ENCODE measurements around the gene CECR2.

The CECR2 gene

DNA sequence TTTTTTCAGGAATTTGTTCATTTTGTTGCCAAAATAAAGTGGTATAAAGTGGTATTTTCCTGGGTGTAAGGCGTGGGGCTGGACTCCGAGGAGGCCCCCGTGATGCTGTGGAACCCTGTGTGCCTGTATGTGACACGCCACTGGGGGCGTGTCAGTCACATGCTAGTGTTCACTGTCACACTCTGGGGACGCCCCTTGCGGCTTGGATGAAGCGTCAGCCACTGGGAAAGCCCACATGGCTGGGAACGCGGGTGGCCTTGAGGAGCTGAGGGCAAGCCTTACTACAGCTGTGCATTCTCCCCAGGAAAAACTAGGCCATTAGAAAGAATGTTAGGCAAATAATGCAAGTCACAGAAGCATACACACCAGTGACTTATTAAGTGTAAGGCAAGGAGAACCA lies 117.1 kb downstream of the CECR2 start:
- no peak overlapping the region for H3K4me3 ChIP-seq (ENCODE audit: low read length)
- no peak overlapping the region for H3K9ac ChIP-seq (ENCODE audit: low read depth, low read length)
- H3K9me3 ChIP-seq (ENCODE audit: insufficient read depth, low read depth, low read length), result no peaks in the 10 kb centered on the region
- peaks cover 8% of the 10 kb centered on the region; the same call in 1 of the 2 replicates for H3K4me1 ChIP-seq (ENCODE audit: insufficient read depth, low read length)
- H3K27ac ChIP-seq (ENCODE audit: low read depth, low read length), result no peak overlapping the region
- H3K27me3 ChIP-seq (ENCODE audit: insufficient read depth, low read length), result no peaks in the 10 kb centered on the region
- 91% methylated on average over 10 of the region's 10 CpGs for WGBS
- peaks cover 57% of the 10 kb centered on the region for H3K36me3 ChIP-seq (ENCODE audit: insufficient read depth, low read length)

- Histone ChIP-seq H3K9ac (ENCODE audit: low read depth, low read length) (no peak overlapping the region), H3K4me1 (ENCODE audit: insufficient read depth, low read length) (peaks cover 10% of the 10 kb centered on the region), H3K36me3 (ENCODE audit: insufficient read depth, low read length) (peaks cover 54% of the 10 kb centered on the region), H3K27ac (ENCODE audit: low read depth, low read length) (no peak overlapping the region), H3K27me3 (ENCODE audit: insufficient read depth, low read length) (no peaks in the 10 kb centered on the region), H3K4me3 (ENCODE audit: low read length) (no peak overlapping the region), H3K9me3 (ENCODE audit: insufficient read depth, low read depth, low read length) (no peaks in the 10 kb centered on the region)
- 91% methylated on average over 10 of the region's 10 CpGs for WGBS
Observed at GRCh38 chr22:17486719-17487118, 117.5 kb downstream of the CECR2 start.

GRCh38 chr22:17489101-17489500 lies 119.8 kb downstream of the CECR2 start:
- Histone ChIP-seq H3K9me3 (ENCODE audit: insufficient read depth, low read depth, low read length) (no peaks in the 10 kb centered on the region), H3K27me3 (ENCODE audit: insufficient read depth, low read length) (no peaks in the 10 kb centered on the region), H3K27ac (ENCODE audit: low read depth, low read length) (no peak overlapping the region), H3K36me3 (ENCODE audit: insufficient read depth, low read length) (peaks cover 42% of the 10 kb centered on the region), H3K4me1 (ENCODE audit: insufficient read depth, low read length) (peaks cover 31% of the 10 kb centered on the region), H3K4me3 (ENCODE audit: low read length) (no peak overlapping the region), H3K9ac (ENCODE audit: low read depth, low read length) (no peak overlapping the region)
- WGBS, result 79% methylated on average over 6 of the region's 6 CpGs

DNA sequence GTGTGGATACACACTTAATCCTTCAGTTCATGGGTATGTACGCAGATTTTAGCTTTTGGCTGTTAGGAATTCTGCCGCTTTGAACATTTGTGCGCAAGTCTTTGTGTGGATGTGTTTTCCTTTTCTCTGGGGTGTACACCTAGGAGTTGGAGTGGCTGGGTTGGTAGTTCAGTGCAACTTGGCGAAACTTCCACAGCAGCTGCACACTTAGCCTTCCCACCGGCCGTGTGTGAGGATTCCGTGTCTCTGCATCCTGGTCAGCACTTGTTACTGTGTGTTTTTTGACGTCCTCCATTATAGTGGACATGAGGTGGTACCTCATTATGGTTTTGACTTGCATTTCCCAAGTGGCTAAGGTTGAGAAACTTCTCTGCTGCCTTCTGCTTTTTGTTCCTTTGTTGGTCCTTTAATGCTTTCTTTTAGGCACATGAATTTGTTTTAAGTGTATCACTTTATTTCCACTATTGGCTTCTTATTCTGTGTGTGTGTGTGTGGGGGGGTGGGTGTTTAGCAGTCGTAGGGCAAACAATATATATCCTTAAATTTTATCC lies 121.9 kb downstream of the CECR2 start:
- no peak overlapping the region for H3K27ac ChIP-seq (ENCODE audit: low read depth, low read length)
- H3K36me3 ChIP-seq (ENCODE audit: insufficient read depth, low read length), result peaks cover 28% of the 10 kb centered on the region
- 94% methylated on average over 8 of the region's 9 CpGs for WGBS
- H3K9me3 ChIP-seq (ENCODE audit: insufficient read depth, low read depth, low read length), result no peaks in the 10 kb centered on the region
- H3K9ac ChIP-seq (ENCODE audit: low read depth, low read length), result no peak overlapping the region
- H3K27me3 ChIP-seq (ENCODE audit: insufficient read depth, low read length), result no peaks in the 10 kb centered on the region
- peaks cover 34% of the 10 kb centered on the region for H3K4me1 ChIP-seq (ENCODE audit: insufficient read depth, low read length)
- H3K4me3 ChIP-seq (ENCODE audit: low read length), result no peak overlapping the region

DNA sequence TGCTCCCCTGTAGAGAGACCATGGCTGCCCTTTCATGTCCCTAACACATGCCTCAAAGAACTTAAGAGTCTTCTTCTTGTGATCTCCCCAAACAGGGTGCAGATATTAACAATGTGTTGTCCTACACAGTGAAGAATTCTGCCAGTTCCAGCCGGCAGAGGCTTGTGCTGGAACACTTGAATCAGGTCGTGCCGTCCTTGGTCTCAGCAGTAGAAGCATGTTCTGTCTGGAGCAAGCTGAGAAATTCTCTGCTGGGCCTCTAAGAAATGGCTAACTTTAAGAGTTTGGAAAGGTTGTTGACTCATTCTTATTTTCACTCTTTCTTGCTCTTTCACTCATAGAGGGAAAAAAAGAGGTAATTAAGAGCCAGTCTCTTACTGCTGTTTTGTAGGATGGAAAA lies 123.0 kb downstream of the CECR2 start:
- no peak overlapping the region for H3K9ac ChIP-seq (ENCODE audit: low read depth, low read length)
- 70% methylated on average over 3 of the region's 3 CpGs for WGBS
- H3K9me3 ChIP-seq (ENCODE audit: insufficient read depth, low read depth, low read length), result no peaks in the 10 kb centered on the region
- H3K27me3 ChIP-seq (ENCODE audit: insufficient read depth, low read length), result no peaks in the 10 kb centered on the region
- peak overlapping the region; percentile 57 for H3K27ac ChIP-seq (ENCODE audit: low read depth, low read length)
- H3K4me1 ChIP-seq (ENCODE audit: insufficient read depth, low read length), result peaks cover 34% of the 10 kb centered on the region
- H3K4me3 ChIP-seq (ENCODE audit: low read length), result no peak overlapping the region
- peaks cover 29% of the 10 kb centered on the region for H3K36me3 ChIP-seq (ENCODE audit: insufficient read depth, low read length)

DNA sequence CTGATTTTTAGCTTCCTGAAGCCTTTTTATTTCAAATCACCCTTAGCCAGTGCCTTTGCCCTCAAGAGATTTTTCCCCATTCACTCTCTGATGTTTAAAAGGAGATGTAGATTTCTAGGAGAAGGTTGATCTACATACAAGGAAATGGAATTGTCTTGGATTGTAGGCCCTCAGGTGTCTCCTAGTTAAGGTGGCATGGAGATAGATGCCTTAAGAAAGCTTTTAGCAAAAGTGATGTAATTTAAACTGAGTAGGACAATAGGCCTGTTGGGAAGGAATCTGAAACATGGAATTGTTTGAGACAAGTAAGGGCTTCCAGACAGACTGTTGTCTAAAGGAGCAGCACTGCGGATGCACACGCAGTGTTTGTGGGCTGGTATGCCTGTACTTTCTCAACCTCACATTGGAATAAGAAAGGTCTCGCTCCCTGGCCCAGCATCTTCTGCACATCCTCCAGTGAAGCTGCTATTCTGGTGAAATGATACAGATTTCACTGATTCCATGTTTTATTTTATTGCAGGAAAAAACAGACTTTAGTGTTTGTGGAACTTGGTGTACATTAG lies 124.2 kb downstream of the CECR2 start:
- no peaks in the 10 kb centered on the region for H3K27me3 ChIP-seq (ENCODE audit: insufficient read depth, low read length)
- H3K36me3 ChIP-seq (ENCODE audit: insufficient read depth, low read length), result peaks cover 35% of the 10 kb centered on the region
- no peak overlapping the region for H3K4me3 ChIP-seq (ENCODE audit: low read length)
- WGBS, result 90% methylated on average over 3 of the region's 3 CpGs
- peaks cover 34% of the 10 kb centered on the region for H3K4me1 ChIP-seq (ENCODE audit: insufficient read depth, low read length)
- H3K9me3 ChIP-seq (ENCODE audit: insufficient read depth, low read depth, low read length), result no peaks in the 10 kb centered on the region
- 0 out of 2 replicates have a peak overlapping the region, but pooled peaks have one; percentile 12 for H3K9ac ChIP-seq (ENCODE audit: low read depth, low read length)
- peak overlapping the region; percentile 27 for H3K27ac ChIP-seq (ENCODE audit: low read depth, low read length)

DNA sequence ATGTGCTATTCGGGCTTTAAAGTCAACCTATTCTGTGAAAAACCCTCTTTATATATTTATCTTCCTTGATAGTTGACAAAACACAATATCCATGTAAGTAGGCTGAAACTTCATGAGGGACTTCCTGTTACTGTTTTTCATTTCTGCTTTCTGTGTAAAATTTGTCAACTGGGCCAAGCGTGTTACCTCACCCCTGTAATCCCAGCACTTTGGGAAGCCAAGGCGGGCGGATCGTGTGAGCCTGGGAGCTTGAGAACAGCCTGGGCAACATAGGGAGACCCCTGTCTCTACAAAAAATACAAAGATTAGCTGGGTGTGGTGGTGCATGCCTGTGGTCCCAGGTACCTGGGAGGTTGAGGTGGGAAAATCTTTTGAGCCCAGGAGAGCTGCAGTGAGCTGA lies 127.6 kb downstream of the CECR2 start:
- 92% methylated on average over 5 of the region's 5 CpGs for WGBS
- H3K27me3 ChIP-seq (ENCODE audit: insufficient read depth, low read length), result no peaks in the 10 kb centered on the region
- H3K4me3 ChIP-seq (ENCODE audit: low read length), result no peak overlapping the region
- no peak overlapping the region for H3K9ac ChIP-seq (ENCODE audit: low read depth, low read length)
- H3K4me1 ChIP-seq (ENCODE audit: insufficient read depth, low read length), result peaks cover 23% of the 10 kb centered on the region
- H3K9me3 ChIP-seq (ENCODE audit: insufficient read depth, low read depth, low read length), result no peaks in the 10 kb centered on the region
- H3K36me3 ChIP-seq (ENCODE audit: insufficient read depth, low read length), result peaks cover 57% of the 10 kb centered on the region
- no peak overlapping the region for H3K27ac ChIP-seq (ENCODE audit: low read depth, low read length)

- Histone ChIP-seq H3K27ac (ENCODE audit: low read depth, low read length) (no peak overlapping the region), H3K4me1 (ENCODE audit: insufficient read depth, low read length) (no peaks in the 10 kb centered on the region), H3K27me3 (ENCODE audit: insufficient read depth, low read length) (no peaks in the 10 kb centered on the region), H3K36me3 (ENCODE audit: insufficient read depth, low read length) (peaks cover 89% of the 10 kb centered on the region), H3K4me3 (ENCODE audit: low read length) (no peak overlapping the region), H3K9me3 (ENCODE audit: insufficient read depth, low read depth, low read length) (no peaks in the 10 kb centered on the region), H3K9ac (ENCODE audit: low read depth, low read length) (no peak overlapping the region)
- 88% methylated on average over 11 of the region's 12 CpGs for WGBS
Observed at GRCh38 chr22:17501679-17502285, 132.5 kb downstream of the CECR2 start.

- Histone ChIP-seq H3K36me3 (ENCODE audit: insufficient read depth, low read length) (peaks cover 90% of the 10 kb centered on the region), H3K4me3 (ENCODE audit: low read length) (no peak overlapping the region), H3K9ac (ENCODE audit: low read depth, low read length) (no peak overlapping the region), H3K4me1 (ENCODE audit: insufficient read depth, low read length) (no peaks in the 10 kb centered on the region), H3K27me3 (ENCODE audit: insufficient read depth, low read length) (no peaks in the 10 kb centered on the region), H3K9me3 (ENCODE audit: insufficient read depth, low read depth, low read length) (no peaks in the 10 kb centered on the region), H3K27ac (ENCODE audit: low read depth, low read length) (no peak overlapping the region)
- WGBS, result 98% methylated on average over 2 of the region's 3 CpGs
Observed at GRCh38 chr22:17508110-17508509, 138.8 kb downstream of the CECR2 start.

DNA sequence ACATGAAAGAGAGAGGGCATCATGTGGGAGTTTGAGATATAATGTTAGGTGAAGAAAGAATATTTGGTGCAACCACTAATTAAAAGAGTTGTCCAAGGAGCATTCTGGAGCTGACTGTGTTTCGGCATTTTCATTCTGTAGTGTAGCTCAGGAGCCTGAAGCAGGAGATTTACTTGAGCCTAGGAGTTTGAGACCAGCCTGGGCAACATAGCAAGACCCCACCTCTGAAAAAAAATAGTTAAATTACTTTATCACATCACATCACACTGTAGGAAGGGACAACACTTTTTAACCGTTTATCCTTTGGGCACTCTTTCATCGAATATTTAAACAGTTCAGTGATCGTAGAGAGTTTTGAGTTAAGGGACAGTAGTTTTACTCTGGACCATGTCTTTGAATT lies 143.7 kb downstream of the CECR2 start:
- Histone ChIP-seq H3K4me3 (ENCODE audit: low read length) (no peak overlapping the region), H3K9ac (ENCODE audit: low read depth, low read length) (no peak overlapping the region), H3K9me3 (ENCODE audit: insufficient read depth, low read depth, low read length) (no peaks in the 10 kb centered on the region), H3K4me1 (ENCODE audit: insufficient read depth, low read length) (no peaks in the 10 kb centered on the region; the same call in 1 of the 2 replicates), H3K27ac (ENCODE audit: low read depth, low read length) (no peak overlapping the region), H3K27me3 (ENCODE audit: insufficient read depth, low read length) (no peaks in the 10 kb centered on the region), H3K36me3 (ENCODE audit: insufficient read depth, low read length) (peaks cover 81% of the 10 kb centered on the region)
- WGBS, result 98% methylated on average over 4 of the region's 4 CpGs

DNA sequence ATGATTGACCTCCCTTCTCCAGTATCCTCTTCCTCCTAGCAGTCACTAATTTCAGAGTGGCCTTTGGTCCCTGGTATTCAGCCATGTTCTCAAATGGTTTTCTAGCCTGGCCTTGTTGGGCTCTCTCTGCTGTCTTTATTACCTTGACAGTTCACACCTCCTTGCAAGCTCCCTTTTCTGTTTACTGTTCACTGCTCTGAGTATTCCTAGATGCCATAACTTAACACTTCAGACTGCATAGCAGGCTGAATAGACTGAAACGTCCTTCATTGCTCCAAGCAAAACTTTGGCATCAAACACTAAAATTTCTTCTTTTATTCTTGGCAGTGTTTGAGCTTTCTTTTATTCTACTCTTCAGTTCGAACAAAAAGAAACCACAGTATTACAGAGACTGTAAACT lies 144.4 kb downstream of the CECR2 start:
- H3K4me1 ChIP-seq (ENCODE audit: insufficient read depth, low read length), result no peaks in the 10 kb centered on the region; the same call in 1 of the 2 replicates
- H3K4me3 ChIP-seq (ENCODE audit: low read length), result no peak overlapping the region
- no peaks in the 10 kb centered on the region for H3K9me3 ChIP-seq (ENCODE audit: insufficient read depth, low read depth, low read length)
- H3K9ac ChIP-seq (ENCODE audit: low read depth, low read length), result no peak overlapping the region
- no peaks in the 10 kb centered on the region for H3K27me3 ChIP-seq (ENCODE audit: insufficient read depth, low read length)
- WGBS, result 88% methylated on average over 2 of the region's 2 CpGs
- H3K36me3 ChIP-seq (ENCODE audit: insufficient read depth, low read length), result peaks cover 81% of the 10 kb centered on the region
- H3K27ac ChIP-seq (ENCODE audit: low read depth, low read length), result no peak overlapping the region
